Esophagus squamous epithelium (tissue), 4 donors: ENCODE results near the gene SMIM21.

Experiments
- POLR2A ChIP-seq, 4 donors: fragments of 450-650 bp; IDR thresholded peaks; one replicate each; pipeline ENCODE4 v1.6.1; 2017; ENCODE audit warnings: antibody characterized with exemption in 4 of 4, mild to moderate bottlenecking in 4 of 4, moderate library complexity in 3 of 4
- TF ChIP-seq, protein P1 (sequence below), 6 experiments: fragments of 450-650 bp in 4 of 6; fragments of 200-600 bp in 2 of 6; sonication (generic) in 2 of 6; IDR thresholded peaks; one replicate each; pipeline ENCODE4 v1.5.1; 2016 to 2019; ENCODE audit warnings: antibody characterized with exemption in 6 of 6, mild to moderate bottlenecking in 4 of 6, moderate library complexity in 4 of 6

DNA sequence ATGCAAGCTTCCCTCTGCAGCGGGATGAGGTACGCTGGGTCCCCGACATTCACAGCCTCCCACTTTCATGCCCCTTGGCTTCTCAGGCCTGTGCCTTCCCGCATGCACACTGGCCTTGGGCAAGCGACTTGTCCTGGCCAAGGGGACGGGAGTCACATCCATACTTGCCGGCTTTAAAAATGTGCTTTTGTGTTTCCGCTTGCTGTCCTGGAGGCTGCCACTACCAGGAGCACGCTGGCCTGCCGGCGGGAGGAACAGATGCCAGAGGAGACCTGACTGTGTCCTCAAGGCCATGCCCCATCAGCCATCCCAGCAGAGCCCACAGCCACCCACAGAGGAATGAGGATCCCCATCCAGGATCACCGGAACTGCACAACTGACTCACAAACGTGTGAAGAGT is 36.9 kb upstream of the SMIM21 start:
- TF ChIP-seq, protein P1, sequence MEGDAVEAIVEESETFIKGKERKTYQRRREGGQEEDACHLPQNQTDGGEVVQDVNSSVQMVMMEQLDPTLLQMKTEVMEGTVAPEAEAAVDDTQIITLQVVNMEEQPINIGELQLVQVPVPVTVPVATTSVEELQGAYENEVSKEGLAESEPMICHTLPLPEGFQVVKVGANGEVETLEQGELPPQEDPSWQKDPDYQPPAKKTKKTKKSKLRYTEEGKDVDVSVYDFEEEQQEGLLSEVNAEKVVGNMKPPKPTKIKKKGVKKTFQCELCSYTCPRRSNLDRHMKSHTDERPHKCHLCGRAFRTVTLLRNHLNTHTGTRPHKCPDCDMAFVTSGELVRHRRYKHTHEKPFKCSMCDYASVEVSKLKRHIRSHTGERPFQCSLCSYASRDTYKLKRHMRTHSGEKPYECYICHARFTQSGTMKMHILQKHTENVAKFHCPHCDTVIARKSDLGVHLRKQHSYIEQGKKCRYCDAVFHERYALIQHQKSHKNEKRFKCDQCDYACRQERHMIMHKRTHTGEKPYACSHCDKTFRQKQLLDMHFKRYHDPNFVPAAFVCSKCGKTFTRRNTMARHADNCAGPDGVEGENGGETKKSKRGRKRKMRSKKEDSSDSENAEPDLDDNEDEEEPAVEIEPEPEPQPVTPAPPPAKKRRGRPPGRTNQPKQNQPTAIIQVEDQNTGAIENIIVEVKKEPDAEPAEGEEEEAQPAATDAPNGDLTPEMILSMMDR (IDR thresholded peaks at IDR 0.05), result no peak
- TF ChIP-seq POLR2A (IDR thresholded peaks at IDR 0.05), result no peak
